Hypothalamus (tissue), 51 donors: Measurements from ENCODE around the gene PDE4B.
A peak's percentile ranks its signal among the peaks of the same experiment; 100 is the strongest.

Experiments
- DNase-seq, 51 donors: peaks; one replicate each; lab custom pipeline; 2025; lab: John Stamatoyannopoulos, UW

Gene PDE4B

GRCh38 chr1:66217561-66217960 is 424.9 kb downstream of the PDE4B start:
- DNase-seq: no peak

GRCh38 chr1:66220477-66220876 is 427.8 kb downstream of the PDE4B start:
- DNase-seq: no peak

- no peak for DNase-seq
Observed at GRCh38 chr1:66223681-66224080, 431.0 kb downstream of the PDE4B start.

GRCh38 chr1:66226985-66227384 is 434.3 kb downstream of the PDE4B start:
- DNase-seq: no peak

- no peak for DNase-seq
Observed at GRCh38 chr1:66227966-66228365, 435.3 kb downstream of the PDE4B start.

GRCh38 chr1:66231217-66231616 is 438.5 kb downstream of the PDE4B start:
- DNase-seq: no peak

GRCh38 chr1:66231681-66232463 is 439.2 kb downstream of the PDE4B start:
- DNase-seq: no peak

GRCh38 chr1:66237042-66237441 is 444.3 kb downstream of the PDE4B start:
- DNase-seq: no peak

GRCh38 chr1:66237722-66238479 is 445.2 kb downstream of the PDE4B start:
- DNase-seq: no peak

GRCh38 chr1:66239834-66240233 is 447.1 kb downstream of the PDE4B start:
- DNase-seq: no peak

- DNase-seq: no peak
Observed at GRCh38 chr1:66240491-66241484, 448.1 kb downstream of the PDE4B start.

- peak in 50 of 51 donors; percentile 16 to 93 (median 78) for DNase-seq
Observed at GRCh38 chr1:66242646-66243547, 450.2 kb downstream of the PDE4B start.

- DNase-seq: peak in 1 of 51 donors; percentile 21
Observed at GRCh38 chr1:66243548-66244130, 450.9 kb downstream of the PDE4B start.

- DNase-seq: peak in 38 of 51 donors; percentile 13 to 89 (median 60)
Observed at GRCh38 chr1:66244429-66244828, 451.7 kb downstream of the PDE4B start.

GRCh38 chr1:66245691-66246090 is 453.0 kb downstream of the PDE4B start:
- DNase-seq: no peak

- no peak for DNase-seq
Observed at GRCh38 chr1:66246351-66247269, 453.9 kb downstream of the PDE4B start.

GRCh38 chr1:66247415-66248208 is 454.9 kb downstream of the PDE4B start:
- DNase-seq: no peak
